Measurements from ENCODE around the gene ZFYVE26. TPM values are rescaled to one million over a fixed set of nuclear protein-coding genes. Genes with fewer than 3 reads are reported as not detected.

Gene ZFYVE26
- total RNA-seq, 1 donor from 2014 or later = 13.5 TPM

GRCh38 chr14:67698179-67698578, 118.2 kb downstream of the ZFYVE26 start:
- H3K9me3 Mint-ChIP-seq = no peaks in the 10 kb centered on the region
- no peak overlapping the region for H3K27ac Mint-ChIP-seq
- no peak overlapping the region for H3K4me3 Mint-ChIP-seq
- intact Hi-C loops (cut with micrococcal nuclease) = loop anchor here (5.0 to 10.0 kb wide), 2 partner anchors 336 to 1117 kb away; partner anchors contain the start of gene EIF2S1
- peaks cover 17% of the 10 kb centered on the region for H3K4me1 Mint-ChIP-seq
- no peaks in the 10 kb centered on the region for H3K36me3 Mint-ChIP-seq (ENCODE audit: low read depth)
- no peak for DNase-seq
- no peaks in the 10 kb centered on the region for H3K27me3 Mint-ChIP-seq

GRCh38 chr14:67697006-67697405, 119.4 kb downstream of the ZFYVE26 start:
- Mint-ChIP-seq H3K4me3 (no peak overlapping the region), H3K9me3 (no peaks in the 10 kb centered on the region), H3K4me1 (peaks cover 25% of the 10 kb centered on the region), H3K27ac (no peak overlapping the region), H3K27me3 (no peaks in the 10 kb centered on the region), H3K36me3 (ENCODE audit: low read depth) (peaks cover 7% of the 10 kb centered on the region)
- DNase-seq = no peak
- intact Hi-C loops (cut with micrococcal nuclease) = loop anchor here (5.0 to 10.0 kb wide), 2 partner anchors 335 to 1118 kb away; partner anchors contain the start of gene EIF2S1

Other genes starting within 250 kb of the ZFYVE26 start
- 21.2 and 22.7 TPM in 2 replicates for gene PIGH, start 216.3 kb downstream of the ZFYVE26 start, total RNA-seq
- gene ARG2, start 196.7 kb downstream of the ZFYVE26 start, total RNA-seq = 4.7 and 5.0 TPM in 2 replicates
- 75.3 and 78.5 TPM in 2 replicates for gene VTI1B, start 142.0 kb downstream of the ZFYVE26 start, total RNA-seq
- gene RDH11, start 120.8 kb downstream of the ZFYVE26 start, total RNA-seq = 66.2 and 67.7 TPM in 2 replicates
- gene RDH12, start 114.7 kb downstream of the ZFYVE26 start, total RNA-seq = not detected in 2 replicates
- gene RAD51B, start 3.2 kb upstream of the ZFYVE26 start, total RNA-seq = 28.5 and 29.3 TPM in 2 replicates

All from activated CD4-positive, alpha-beta T cell treated with anti-CD3 and anti-CD28 coated beads, Interleukin-2, amount 10 ng/mL, durations not matched to agents 24 days and 14 days (primary cell).